ENCODE measurements around the gene WDR53.

DNA sequence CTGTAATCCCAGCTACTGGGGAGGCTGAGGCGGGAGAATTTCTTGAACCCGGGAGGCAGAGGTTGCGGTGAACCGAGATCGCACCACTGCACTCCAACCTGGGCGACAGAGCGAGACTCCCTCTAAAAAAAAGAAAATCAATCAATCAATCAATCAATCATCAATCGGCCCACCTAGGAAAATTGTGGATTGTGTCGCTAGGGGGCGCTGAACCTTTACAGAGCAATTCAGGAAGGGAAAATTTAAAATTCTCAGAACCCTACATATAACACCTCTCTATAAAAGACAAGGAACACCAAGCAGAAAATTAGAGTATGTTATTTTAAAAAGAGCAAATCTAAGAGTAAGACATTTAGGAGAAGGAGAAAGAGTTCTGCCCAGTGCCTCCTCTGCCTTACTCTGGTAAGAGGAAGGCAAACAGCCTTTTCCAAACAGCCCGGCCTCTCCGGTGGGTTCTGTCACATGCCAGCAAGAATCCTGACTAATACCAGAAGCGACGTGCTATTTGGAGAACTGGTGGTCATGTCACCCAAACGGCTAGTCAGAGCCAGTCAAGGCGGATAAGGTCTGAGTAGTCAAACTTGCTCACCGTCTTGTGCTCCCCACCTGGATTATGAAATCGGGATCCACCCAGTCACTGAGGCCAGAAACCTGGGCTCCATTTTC, 30.9 kb downstream of the WDR53 start:
- TF ChIP-seq, protein P1, sequence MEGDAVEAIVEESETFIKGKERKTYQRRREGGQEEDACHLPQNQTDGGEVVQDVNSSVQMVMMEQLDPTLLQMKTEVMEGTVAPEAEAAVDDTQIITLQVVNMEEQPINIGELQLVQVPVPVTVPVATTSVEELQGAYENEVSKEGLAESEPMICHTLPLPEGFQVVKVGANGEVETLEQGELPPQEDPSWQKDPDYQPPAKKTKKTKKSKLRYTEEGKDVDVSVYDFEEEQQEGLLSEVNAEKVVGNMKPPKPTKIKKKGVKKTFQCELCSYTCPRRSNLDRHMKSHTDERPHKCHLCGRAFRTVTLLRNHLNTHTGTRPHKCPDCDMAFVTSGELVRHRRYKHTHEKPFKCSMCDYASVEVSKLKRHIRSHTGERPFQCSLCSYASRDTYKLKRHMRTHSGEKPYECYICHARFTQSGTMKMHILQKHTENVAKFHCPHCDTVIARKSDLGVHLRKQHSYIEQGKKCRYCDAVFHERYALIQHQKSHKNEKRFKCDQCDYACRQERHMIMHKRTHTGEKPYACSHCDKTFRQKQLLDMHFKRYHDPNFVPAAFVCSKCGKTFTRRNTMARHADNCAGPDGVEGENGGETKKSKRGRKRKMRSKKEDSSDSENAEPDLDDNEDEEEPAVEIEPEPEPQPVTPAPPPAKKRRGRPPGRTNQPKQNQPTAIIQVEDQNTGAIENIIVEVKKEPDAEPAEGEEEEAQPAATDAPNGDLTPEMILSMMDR (IDR thresholded peaks at IDR 0.05) = peak; percentile 33 to 62 (median 41)
- TF ChIP-seq POLR2A (IDR thresholded peaks at IDR 0.05) = no peak
